Gastrocnemius medialis (tissue), 4 donors: ENCODE data around the gene RSBN1L.

Source experiments
- POLR2A ChIP-seq, 2 donors: fragments of 450-650 bp; IDR thresholded peaks; one replicate each; pipeline ENCODE4 v1.6.1; 2017; ENCODE audit warnings: antibody characterized with exemption in 2 of 2, mild to moderate bottlenecking in 2 of 2, moderate library complexity in 2 of 2
- TF ChIP-seq, protein P1 (sequence below), 5 experiments: fragments of 450-650 bp in 3 of 5; fragments of 200-600 bp in 2 of 5; sonication (generic) in 2 of 5; IDR thresholded peaks in 4 of 5; conservative IDR thresholded peaks in 1 of 5; 1 replicate in 4 of 5; 2 replicates in 1 of 5; pipeline ENCODE4 v1.5.1; 2016 to 2019; ENCODE audit warnings: antibody characterized with exemption in 5 of 5, mild to moderate bottlenecking in 3 of 5, moderate library complexity in 3 of 5

DNA sequence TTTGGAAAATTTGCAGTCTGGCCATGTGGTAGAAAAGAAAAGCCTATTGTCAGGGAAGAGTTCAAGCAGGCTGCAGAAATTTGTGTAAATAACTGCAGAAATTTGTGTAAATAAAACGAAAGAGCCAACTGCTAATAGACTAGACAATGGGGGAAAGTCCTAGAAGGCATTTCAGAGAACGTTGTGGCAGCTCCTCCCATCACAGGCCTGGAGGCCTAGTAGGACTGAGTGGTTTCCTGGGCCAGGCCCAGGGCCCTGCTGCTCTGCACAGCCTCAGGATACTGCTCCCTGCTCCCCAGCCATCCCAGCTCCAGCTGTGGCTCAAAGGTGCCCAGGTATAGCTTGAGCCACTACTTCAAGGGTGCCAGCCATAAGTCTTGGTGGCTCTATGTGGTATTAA lies 50.9 kb downstream of the RSBN1L start:
- TF ChIP-seq, protein P1, sequence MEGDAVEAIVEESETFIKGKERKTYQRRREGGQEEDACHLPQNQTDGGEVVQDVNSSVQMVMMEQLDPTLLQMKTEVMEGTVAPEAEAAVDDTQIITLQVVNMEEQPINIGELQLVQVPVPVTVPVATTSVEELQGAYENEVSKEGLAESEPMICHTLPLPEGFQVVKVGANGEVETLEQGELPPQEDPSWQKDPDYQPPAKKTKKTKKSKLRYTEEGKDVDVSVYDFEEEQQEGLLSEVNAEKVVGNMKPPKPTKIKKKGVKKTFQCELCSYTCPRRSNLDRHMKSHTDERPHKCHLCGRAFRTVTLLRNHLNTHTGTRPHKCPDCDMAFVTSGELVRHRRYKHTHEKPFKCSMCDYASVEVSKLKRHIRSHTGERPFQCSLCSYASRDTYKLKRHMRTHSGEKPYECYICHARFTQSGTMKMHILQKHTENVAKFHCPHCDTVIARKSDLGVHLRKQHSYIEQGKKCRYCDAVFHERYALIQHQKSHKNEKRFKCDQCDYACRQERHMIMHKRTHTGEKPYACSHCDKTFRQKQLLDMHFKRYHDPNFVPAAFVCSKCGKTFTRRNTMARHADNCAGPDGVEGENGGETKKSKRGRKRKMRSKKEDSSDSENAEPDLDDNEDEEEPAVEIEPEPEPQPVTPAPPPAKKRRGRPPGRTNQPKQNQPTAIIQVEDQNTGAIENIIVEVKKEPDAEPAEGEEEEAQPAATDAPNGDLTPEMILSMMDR (IDR thresholded peaks at IDR 0.05 in 4 of 5, conservative IDR thresholded peaks at IDR 0.05 in 1 of 5), result no peak
- TF ChIP-seq POLR2A (IDR thresholded peaks at IDR 0.05), result no peak
